OCI-LY7 (cell line): ENCODE data around the gene MCF2L2. TPM values are rescaled to one million over a fixed set of nuclear protein-coding genes. Genes with fewer than 3 reads are reported as not detected.

Experiments
- BruUV-seq: library from RNA; stranded (reverse); fragments of 400-500 nt; replicated peaks from 2 replicates; lab custom pipeline; 2021; lab: Mats Ljungman, UMichigan
- CTCF ChIA-PET: fragments of 300-600 bp; sonication (Branson Sonifier 250); formaldehyde crosslinking; loops from one replicate; lab custom pipeline; 2022; ENCODE audit warnings: antibody characterized with exemption; ENCODE audit not compliant: unreplicated experiment; lab: Charles Lee
- POLR2A ChIA-PET: fragments of 300-600 bp; sonication (Branson Sonifier 250); formaldehyde crosslinking; loops from one replicate; lab custom pipeline; 2022; ENCODE audit warnings: antibody characterized with exemption; lab: Charles Lee
- DNase-seq: peaks from one replicate; pipeline ENCODE4 v3.0.0-alpha.2; 2015; ENCODE audit warnings: low spot score
- H2AFZ ChIP-seq: fragments of 200-600 bp; sonication (generic), shearing (Covaris generic); 2 replicates; pipeline ENCODE4 v1.6.1; 2014; ENCODE audit warnings: mild to moderate bottlenecking, antibody characterized with exemption, low read length, moderate library complexity
- H3K27ac ChIP-seq: fragments of 200-600 bp; sonication (generic); 2 replicates; pipeline ENCODE4 v1.5.1; 2014; ENCODE audit warnings: mixed run types, low read depth, mild to moderate bottlenecking, moderate library complexity, low read length, inconsistent platforms; ENCODE audit not compliant: poor library complexity, severe bottlenecking
- H3K36me3 ChIP-seq: fragments of 200-600 bp; sonication (generic); 2 replicates; pipeline ENCODE4 v1.6.1; 2014; ENCODE audit warnings: mild to moderate bottlenecking, antibody characterized with exemption, low read length, moderate library complexity, mixed read lengths; ENCODE audit not compliant: insufficient read depth
- H3K4me1 ChIP-seq: fragments of 200-600 bp; sonication (generic); 2 replicates; pipeline ENCODE4 v1.5.1; 2014; ENCODE audit warnings: mild to moderate bottlenecking, low read length; ENCODE audit not compliant: insufficient read depth, poor library complexity, severe bottlenecking
- H3K4me2 ChIP-seq: fragments of 200-600 bp; sonication (generic); 2 replicates; pipeline ENCODE4 v1.6.1; 2014; ENCODE audit warnings: mild to moderate bottlenecking, low read length
- H3K4me3 ChIP-seq: fragments of 200-600 bp; sonication (generic); 2 replicates; pipeline ENCODE4 v1.5.1; 2014; ENCODE audit warnings: mild to moderate bottlenecking, low read depth, low read length; ENCODE audit not compliant: poor library complexity, severe bottlenecking
- H3K79me2 ChIP-seq: fragments of 200-600 bp; sonication (generic); 2 replicates; pipeline ENCODE4 v1.6.1; 2016; ENCODE audit warnings: low read depth, mild to moderate bottlenecking, low read length, moderate library complexity, mixed read lengths; ENCODE audit not compliant: insufficient read depth
- H3K9me2 ChIP-seq: fragments of 200-600 bp; sonication (generic); 2 replicates; pipeline ENCODE4 v1.6.1; 2016; ENCODE audit warnings: mild to moderate bottlenecking, low read length, mixed read lengths; ENCODE audit not compliant: insufficient read depth
- H3K9me3 ChIP-seq: fragments of 200-600 bp; sonication (generic); 2 replicates; pipeline ENCODE4 v1.6.1; 2014; ENCODE audit warnings: mild to moderate bottlenecking, mixed run types, low read length, mixed read lengths
- H4K20me1 ChIP-seq: fragments of 200-600 bp; sonication (generic); 2 replicates; pipeline ENCODE4 v1.6.1; 2014; ENCODE audit warnings: mild to moderate bottlenecking, antibody characterized with exemption, low read length, moderate library complexity, mixed read lengths; ENCODE audit not compliant: insufficient read depth
- EZH2phosphoT487 ChIP-seq: fragments of 200-600 bp; sonication (generic); IDR thresholded peaks from 2 replicates; pipeline ENCODE4 v1.6.1; 2018; ENCODE audit warnings: low read depth, borderline replicate concordance, mild to moderate bottlenecking, mixed run types, antibody characterized with exemption, low read length, moderate library complexity, mixed read lengths
- intact Hi-C: fragments of 100-400 bp; cut with micrococcal nuclease; formaldehyde crosslinking; loops from one replicate; pipeline ENCODE4 v1.10.0; 2022; ENCODE audit not compliant: unreplicated experiment
- total RNA-seq, 2 experiments: library from RNA; depleted of rRNA in 1 of 2; stranded (reverse); fragments of >200 nt in 1 of 2; shearing (Covaris generic) in 1 of 2; gene quantifications; 2 replicates each; pipeline ENCODE4 v1.2.3, GENCODE V29; 2014 to 2022
- TF ChIP-seq, protein P1 (sequence below): fragments of 200-600 bp; sonication (generic); conservative IDR thresholded peaks from 2 replicates; pipeline ENCODE4 v1.5.1; 2014; ENCODE audit warnings: mild to moderate bottlenecking, antibody characterized with exemption, low read length, moderate library complexity, mixed read lengths

Gene MCF2L2
- total RNA-seq, 2 experiments from 2014 or later, result 6.6 to 8.0 TPM

DNA sequence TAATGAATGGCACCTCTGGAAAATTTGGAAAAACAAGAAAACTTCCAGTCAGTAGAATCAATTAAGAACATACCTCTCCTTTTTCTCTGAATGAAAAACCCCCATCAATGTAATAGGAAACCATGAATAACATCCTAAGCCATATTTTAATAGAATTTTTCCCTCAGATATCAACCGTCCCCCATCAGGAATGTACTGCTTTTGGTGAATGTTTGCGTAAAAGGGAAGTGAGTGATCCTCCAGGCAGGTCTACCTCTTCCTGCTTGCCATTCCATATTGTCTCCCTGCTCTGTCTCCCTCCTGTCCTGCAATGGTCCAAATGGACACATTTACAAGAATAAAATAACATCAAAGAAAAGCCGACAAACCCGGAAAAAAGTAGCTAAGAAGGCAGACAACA lies 296.7 kb downstream of the MCF2L2 start:
- Histone ChIP-seq H3K9me3 (peaks cover 13% of the 10 kb centered on the region; the same call in 1 of the 2 replicates), H3K79me2 (no peaks in the 10 kb centered on the region), H4K20me1 (no peaks in the 10 kb centered on the region), H3K36me3 (no peaks in the 10 kb centered on the region), H3K9me2 (no peaks in the 10 kb centered on the region), H2AFZ (no peak overlapping the region), H3K4me3 (no peak overlapping the region), H3K27ac (no peak overlapping the region), H3K4me1 (no peaks in the 10 kb centered on the region), H3K4me2 (no peak overlapping the region)
- intact Hi-C loops, result no loop called here
- TF ChIP-seq, protein P1, sequence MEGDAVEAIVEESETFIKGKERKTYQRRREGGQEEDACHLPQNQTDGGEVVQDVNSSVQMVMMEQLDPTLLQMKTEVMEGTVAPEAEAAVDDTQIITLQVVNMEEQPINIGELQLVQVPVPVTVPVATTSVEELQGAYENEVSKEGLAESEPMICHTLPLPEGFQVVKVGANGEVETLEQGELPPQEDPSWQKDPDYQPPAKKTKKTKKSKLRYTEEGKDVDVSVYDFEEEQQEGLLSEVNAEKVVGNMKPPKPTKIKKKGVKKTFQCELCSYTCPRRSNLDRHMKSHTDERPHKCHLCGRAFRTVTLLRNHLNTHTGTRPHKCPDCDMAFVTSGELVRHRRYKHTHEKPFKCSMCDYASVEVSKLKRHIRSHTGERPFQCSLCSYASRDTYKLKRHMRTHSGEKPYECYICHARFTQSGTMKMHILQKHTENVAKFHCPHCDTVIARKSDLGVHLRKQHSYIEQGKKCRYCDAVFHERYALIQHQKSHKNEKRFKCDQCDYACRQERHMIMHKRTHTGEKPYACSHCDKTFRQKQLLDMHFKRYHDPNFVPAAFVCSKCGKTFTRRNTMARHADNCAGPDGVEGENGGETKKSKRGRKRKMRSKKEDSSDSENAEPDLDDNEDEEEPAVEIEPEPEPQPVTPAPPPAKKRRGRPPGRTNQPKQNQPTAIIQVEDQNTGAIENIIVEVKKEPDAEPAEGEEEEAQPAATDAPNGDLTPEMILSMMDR, result no peak
- no peak for TF ChIP-seq EZH2phosphoT487
- ChIA-PET POLR2A (no interaction called here), CTCF (no interaction called here)
- DNase-seq, result no peak
- BruUV-seq, result no TSS peak

DNA sequence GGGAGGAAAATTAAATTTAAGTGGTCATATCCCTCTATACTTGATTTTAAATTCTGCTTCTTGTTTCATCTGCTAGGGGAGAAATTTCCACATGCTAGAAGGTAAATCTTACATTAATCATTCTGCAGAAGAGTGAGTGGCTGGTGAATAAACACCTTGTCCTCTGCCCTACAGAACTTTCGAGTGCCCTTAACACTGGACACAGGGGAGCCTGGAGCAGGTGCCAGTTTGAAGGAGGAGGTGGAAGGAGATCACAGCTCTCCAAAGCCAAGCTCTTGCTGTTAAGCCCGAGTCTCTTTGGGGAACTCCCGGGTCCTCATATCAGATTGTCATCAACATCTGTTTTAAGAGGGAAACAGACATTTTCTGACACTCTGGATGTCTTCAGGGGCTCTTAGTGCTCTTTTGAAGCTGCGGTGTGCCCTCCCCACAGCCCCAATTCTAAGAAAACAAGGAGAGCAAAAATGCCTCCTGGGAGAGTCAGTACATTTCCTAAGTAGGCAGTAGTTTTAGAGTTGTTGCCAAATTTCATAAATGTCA lies 297.2 kb downstream of the MCF2L2 start:
- POLR2A ChIA-PET, result no interaction called here
- CTCF ChIA-PET, result no interaction called here
- Histone ChIP-seq H3K79me2 (no peaks in the 10 kb centered on the region), H2AFZ (no peak overlapping the region), H3K9me2 (no peaks in the 10 kb centered on the region), H3K4me2 (no peak overlapping the region), H3K4me1 (no peaks in the 10 kb centered on the region), H3K9me3 (peaks cover 13% of the 10 kb centered on the region; the same call in 1 of the 2 replicates), H3K27ac (no peak overlapping the region), H4K20me1 (no peaks in the 10 kb centered on the region), H3K4me3 (no peak overlapping the region), H3K36me3 (no peaks in the 10 kb centered on the region)
- no peak for DNase-seq
- intact Hi-C loops, result no loop called here
- TF ChIP-seq, protein P1, result no peak
- no peak for TF ChIP-seq EZH2phosphoT487
- BruUV-seq, result no TSS peak

DNA sequence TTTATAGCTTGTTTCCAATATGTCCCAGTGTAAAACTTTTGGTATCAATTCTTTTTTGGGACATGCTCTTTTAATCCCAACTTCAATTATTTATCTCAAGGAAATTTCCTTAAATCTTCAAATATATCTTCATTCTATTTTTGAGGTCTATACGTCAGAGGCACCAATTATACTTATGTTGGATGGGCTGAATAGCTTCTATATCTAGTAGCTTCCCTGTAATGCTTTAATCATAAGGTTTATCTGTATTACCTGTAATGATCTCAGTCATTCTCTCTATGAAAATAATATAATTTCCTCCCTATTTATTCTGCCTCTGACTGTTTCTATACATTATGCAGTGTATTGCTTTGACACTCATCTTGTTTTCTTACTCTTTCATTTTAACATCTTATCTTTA lies 299.2 kb downstream of the MCF2L2 start:
- ChIA-PET POLR2A (interaction anchor here (1.1 to 1.2 kb wide), 2 partner anchors 13 to 54 kb away, joined by 3 read pairs; no protein-coding TSS in a partner anchor), CTCF (no interaction called here)
- H4K20me1 ChIP-seq, result no peaks in the 10 kb centered on the region
- H2AFZ ChIP-seq, result no peak overlapping the region
- TF ChIP-seq, protein P1, result no peak
- no peak for TF ChIP-seq EZH2phosphoT487
- intact Hi-C loops, result loop anchor here (10.0 kb wide), 1 partner anchor 756 kb away; the partner anchor contains the start of gene PARL
- peaks cover 13% of the 10 kb centered on the region; the same call in 1 of the 2 replicates for H3K9me3 ChIP-seq
- H3K4me1 ChIP-seq, result no peaks in the 10 kb centered on the region
- H3K4me2 ChIP-seq, result no peak overlapping the region
- no TSS peak for BruUV-seq
- DNase-seq, result peak; percentile 45
- no peak overlapping the region for H3K4me3 ChIP-seq
- no peaks in the 10 kb centered on the region for H3K79me2 ChIP-seq
- no peak overlapping the region for H3K27ac ChIP-seq
- H3K9me2 ChIP-seq, result no peaks in the 10 kb centered on the region
- H3K36me3 ChIP-seq, result no peaks in the 10 kb centered on the region
